GM23248 (cell line): ENCODE results near the gene OTOGL.

Experiments used
- EZH2 ChIP-seq: fragments of 200-600 bp; sonication (generic); IDR thresholded peaks from 2 replicates; pipeline ENCODE4 v1.6.1; 2018; ENCODE audit warnings: antibody characterized with exemption, mild to moderate bottlenecking; ENCODE audit not compliant: insufficient read depth, poor library complexity, severe bottlenecking
- EZH2phosphoT487 ChIP-seq: fragments of 200-600 bp; sonication (generic); IDR thresholded peaks from 2 replicates; pipeline ENCODE4 v1.6.1; 2018; ENCODE audit warnings: antibody characterized with exemption, moderate library complexity, mild to moderate bottlenecking, low read depth; ENCODE audit not compliant: insufficient read depth

DNA sequence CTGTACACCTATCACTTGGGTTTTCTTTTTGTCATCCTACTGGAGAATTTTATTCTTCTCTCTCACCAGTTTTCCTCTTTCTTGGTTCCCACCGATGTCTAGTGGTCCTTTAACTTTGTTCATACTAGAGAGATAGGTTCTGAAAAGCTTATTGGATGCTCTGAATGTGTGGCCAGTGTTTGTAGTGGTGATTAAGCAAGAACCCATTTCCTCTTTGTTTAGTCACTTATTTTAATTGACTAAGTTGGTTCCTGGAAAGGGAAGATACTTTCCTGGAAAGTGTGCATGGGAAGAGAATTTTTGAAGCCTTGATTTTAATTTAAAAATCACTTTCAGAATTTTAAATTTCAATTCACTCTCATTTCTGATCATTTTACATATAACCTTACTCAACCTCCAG lies 127.2 kb downstream of the OTOGL start:
- TF ChIP-seq EZH2phosphoT487: no peak
- TF ChIP-seq EZH2: no peak
